ENCODE measurements around the gene HRG.

- no peak for TF ChIP-seq POLR2A (IDR thresholded peaks at IDR 0.05)
- TF ChIP-seq, protein P1, sequence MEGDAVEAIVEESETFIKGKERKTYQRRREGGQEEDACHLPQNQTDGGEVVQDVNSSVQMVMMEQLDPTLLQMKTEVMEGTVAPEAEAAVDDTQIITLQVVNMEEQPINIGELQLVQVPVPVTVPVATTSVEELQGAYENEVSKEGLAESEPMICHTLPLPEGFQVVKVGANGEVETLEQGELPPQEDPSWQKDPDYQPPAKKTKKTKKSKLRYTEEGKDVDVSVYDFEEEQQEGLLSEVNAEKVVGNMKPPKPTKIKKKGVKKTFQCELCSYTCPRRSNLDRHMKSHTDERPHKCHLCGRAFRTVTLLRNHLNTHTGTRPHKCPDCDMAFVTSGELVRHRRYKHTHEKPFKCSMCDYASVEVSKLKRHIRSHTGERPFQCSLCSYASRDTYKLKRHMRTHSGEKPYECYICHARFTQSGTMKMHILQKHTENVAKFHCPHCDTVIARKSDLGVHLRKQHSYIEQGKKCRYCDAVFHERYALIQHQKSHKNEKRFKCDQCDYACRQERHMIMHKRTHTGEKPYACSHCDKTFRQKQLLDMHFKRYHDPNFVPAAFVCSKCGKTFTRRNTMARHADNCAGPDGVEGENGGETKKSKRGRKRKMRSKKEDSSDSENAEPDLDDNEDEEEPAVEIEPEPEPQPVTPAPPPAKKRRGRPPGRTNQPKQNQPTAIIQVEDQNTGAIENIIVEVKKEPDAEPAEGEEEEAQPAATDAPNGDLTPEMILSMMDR (IDR thresholded peaks at IDR 0.05 in 4 of 5, conservative IDR thresholded peaks at IDR 0.05 in 1 of 5), result no peak
These were observed 32.3 kb upstream of the HRG start for GRCh38 chr3:186633481-186633880.
